NCI-H226 (cell line): ENCODE measurements around the gene SPI1.
"Not testable (repeated sequence)": the region's sequence is repeated elsewhere in the genome, so short reads cannot be mapped to it uniquely, and the experiment has no call there.

Experiments
- DNase-seq: peaks from one replicate; pipeline ENCODE4 v3.0.0-alpha.2; 2015

Gene SPI1

GRCh38 chr11:47316501-47316900 lies 61.8 kb downstream of the SPI1 start:
- not testable (repeated sequence) for DNase-seq

GRCh38 chr11:47314992-47315391 lies 63.4 kb downstream of the SPI1 start:
- DNase-seq: no peak

GRCh38 chr11:47308050-47308823 lies 70.1 kb downstream of the SPI1 start:
- no peak for DNase-seq

GRCh38 chr11:47306484-47306844 lies 71.9 kb downstream of the SPI1 start:
- no peak for DNase-seq

- DNase-seq: no peak
Measured at GRCh38 chr11:47305734-47306483, 72.4 kb downstream of the SPI1 start.
